IPS DF 6.9 (cell line): ENCODE measurements around the gene KCNMB2.

Source experiments
- DNase-seq: peaks from one replicate; pipeline ENCODE4 v3.0.0-alpha.2; 2013; ENCODE audit warnings: low read depth, low spot score
- H3K27ac ChIP-seq: one replicate; pipeline ENCODE4 v1.5.1; 2013; ENCODE audit warnings: low read length, control low read depth
- H3K27me3 ChIP-seq: 2 replicates; pipeline ENCODE4 v1.6.1; 2013; ENCODE audit warnings: mild to moderate bottlenecking, low read length; ENCODE audit not compliant: control insufficient read depth, insufficient read depth
- H3K36me3 ChIP-seq: 2 replicates; pipeline ENCODE4 v1.6.1; 2013; ENCODE audit warnings: low read length; ENCODE audit not compliant: control insufficient read depth, insufficient read depth
- H3K4me1 ChIP-seq: 2 replicates; pipeline ENCODE4 v1.6.1; 2013; ENCODE audit warnings: low read length; ENCODE audit not compliant: control insufficient read depth, insufficient read depth
- H3K4me3 ChIP-seq: 2 replicates; pipeline ENCODE4 v1.5.1; 2013; ENCODE audit warnings: mild to moderate bottlenecking, low read length
- H3K9me3 ChIP-seq: 2 replicates; pipeline ENCODE4 v1.6.1; 2013; ENCODE audit warnings: low read length, inconsistent platforms; ENCODE audit not compliant: control insufficient read depth, insufficient read depth
- WGBS: extraction: QIAGEN DNeasy Blood & Tissue Kit; methylation state at CpG from one replicate; pipeline ENCODE4 v1.1.7; 2013; ENCODE audit warnings: mixed read lengths, missing lambda C conversion rate; ENCODE audit not compliant: insufficient read length, insufficient coverage; 5-methylcytosine and 5-hydroxymethylcytosine counted together

Gene KCNMB2

DNA sequence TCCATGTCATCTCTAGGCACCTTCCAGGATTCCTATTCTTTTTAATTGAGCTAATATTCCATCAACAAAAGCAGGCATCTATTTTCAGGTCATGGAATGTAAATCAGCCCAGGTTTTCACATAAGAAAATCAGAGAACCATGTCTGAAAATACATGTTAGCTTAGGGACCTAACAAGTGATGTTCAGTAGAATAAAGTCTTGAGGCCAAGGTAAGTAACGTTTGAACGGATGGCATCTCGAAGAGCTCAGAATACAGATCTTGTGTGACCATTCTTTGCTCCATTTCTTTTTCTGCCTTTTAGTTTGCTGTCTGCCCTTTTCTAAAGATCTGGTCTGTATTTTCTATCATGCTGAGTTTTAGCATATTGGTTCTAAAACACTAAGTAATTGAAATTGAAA is 16.5 kb upstream of the KCNMB2 start:
- Histone ChIP-seq H3K27me3 (no peaks in the 10 kb centered on the region), H3K4me3 (no peak overlapping the region), H3K27ac (no peak overlapping the region), H3K36me3 (no peaks in the 10 kb centered on the region), H3K9me3 (no peaks in the 10 kb centered on the region), H3K4me1 (no peaks in the 10 kb centered on the region)
- no peak for DNase-seq
- no CpG with 5 or more reads among the region's 3 CpGs for WGBS

DNA sequence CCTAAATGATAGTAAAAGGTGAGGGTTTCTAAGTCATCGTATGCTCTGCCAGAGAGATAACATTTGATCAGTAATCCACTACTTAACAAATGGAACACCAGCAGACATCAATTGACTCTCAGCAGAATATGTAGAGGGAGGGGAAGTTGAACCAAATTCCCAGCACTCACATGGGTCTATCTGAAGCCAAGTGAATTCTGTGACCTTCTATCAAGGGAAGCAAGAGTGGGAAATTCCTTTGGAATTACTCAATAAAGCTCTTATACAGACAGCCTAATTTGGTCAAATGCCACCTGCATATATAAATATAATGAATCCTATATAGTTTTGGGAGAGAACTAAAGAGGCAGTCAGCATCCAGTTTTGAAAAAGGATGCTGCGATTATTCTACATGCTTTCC is 15.8 kb upstream of the KCNMB2 start:
- H3K36me3 ChIP-seq, result no peaks in the 10 kb centered on the region
- no peaks in the 10 kb centered on the region for H3K9me3 ChIP-seq
- H3K27me3 ChIP-seq, result no peaks in the 10 kb centered on the region
- H3K27ac ChIP-seq, result no peak overlapping the region
- no peaks in the 10 kb centered on the region for H3K4me1 ChIP-seq
- DNase-seq, result no peak
- H3K4me3 ChIP-seq, result no peak overlapping the region
- WGBS, result no CpG with 5 or more reads among the region's 2 CpGs

DNA sequence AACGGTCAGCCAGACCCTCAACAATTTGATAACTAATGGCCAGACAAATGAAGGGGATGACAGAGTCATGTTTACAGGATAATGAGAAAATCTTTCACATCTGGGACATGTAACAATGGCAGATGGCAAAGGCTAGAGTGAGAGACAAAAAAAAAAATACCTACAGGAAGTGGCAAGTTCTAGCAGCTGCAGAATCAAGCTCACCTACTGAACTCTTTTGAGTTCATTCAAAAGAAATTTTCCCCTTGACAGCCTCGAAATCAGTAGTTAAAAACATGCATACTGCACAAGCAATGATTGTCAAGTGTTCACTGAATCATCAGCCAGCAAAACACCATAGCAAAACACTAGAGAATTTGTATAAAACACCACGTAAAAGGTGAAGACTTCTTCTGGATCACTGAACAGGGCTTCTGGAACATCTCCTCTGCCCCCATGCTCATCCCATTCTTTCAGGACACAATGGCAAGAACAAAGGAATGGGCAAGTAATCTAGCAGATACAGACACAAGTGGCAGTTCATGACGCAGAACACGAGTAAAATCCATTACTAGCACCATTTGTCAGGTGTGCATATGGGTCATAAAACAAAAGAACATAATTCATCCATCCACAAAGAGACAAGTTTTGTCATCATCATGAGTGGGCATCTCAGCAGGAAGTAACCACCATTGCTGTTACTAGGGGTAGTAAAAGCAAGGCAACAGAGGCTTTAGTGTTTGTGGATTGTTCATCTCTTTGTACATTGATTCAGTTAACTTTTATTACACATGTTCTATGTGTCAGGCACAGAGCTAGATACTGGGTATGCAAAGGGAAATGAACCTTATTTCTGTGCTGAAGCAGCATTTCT is 13.8 kb upstream of the KCNMB2 start:
- DNase-seq, result no peak
- no peaks in the 10 kb centered on the region for H3K4me1 ChIP-seq
- no peaks in the 10 kb centered on the region for H3K27me3 ChIP-seq
- no peaks in the 10 kb centered on the region for H3K36me3 ChIP-seq
- no peaks in the 10 kb centered on the region for H3K9me3 ChIP-seq
- no peak overlapping the region for H3K27ac ChIP-seq
- WGBS, result no CpG with 5 or more reads among the region's 5 CpGs
- no peak overlapping the region for H3K4me3 ChIP-seq

DNA sequence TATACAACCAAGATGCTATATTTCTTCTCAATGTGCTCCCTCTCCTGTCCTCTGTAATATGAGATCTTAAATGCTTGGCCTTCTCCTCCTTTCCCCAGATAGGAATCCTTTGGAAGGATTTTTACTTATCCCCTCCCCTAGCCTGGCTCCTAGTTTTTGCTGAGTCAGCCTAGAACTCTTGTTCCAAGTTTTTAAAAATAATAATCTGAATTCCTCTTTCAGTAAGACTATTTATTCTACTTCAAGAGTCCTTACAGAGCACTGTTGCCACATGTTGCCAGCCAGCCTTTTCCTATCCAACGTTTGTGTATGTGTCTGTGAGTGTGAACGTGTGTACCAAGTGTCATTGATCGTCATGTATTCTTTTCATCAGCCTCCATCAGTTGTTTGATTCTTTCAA is 11.0 kb upstream of the KCNMB2 start:
- no peaks in the 10 kb centered on the region for H3K27me3 ChIP-seq
- H3K9me3 ChIP-seq, result no peaks in the 10 kb centered on the region
- no peaks in the 10 kb centered on the region for H3K36me3 ChIP-seq
- H3K27ac ChIP-seq, result no peak overlapping the region
- WGBS, result no CpG with 5 or more reads among the region's 3 CpGs
- no peak overlapping the region for H3K4me3 ChIP-seq
- DNase-seq, result no peak
- H3K4me1 ChIP-seq, result no peaks in the 10 kb centered on the region

DNA sequence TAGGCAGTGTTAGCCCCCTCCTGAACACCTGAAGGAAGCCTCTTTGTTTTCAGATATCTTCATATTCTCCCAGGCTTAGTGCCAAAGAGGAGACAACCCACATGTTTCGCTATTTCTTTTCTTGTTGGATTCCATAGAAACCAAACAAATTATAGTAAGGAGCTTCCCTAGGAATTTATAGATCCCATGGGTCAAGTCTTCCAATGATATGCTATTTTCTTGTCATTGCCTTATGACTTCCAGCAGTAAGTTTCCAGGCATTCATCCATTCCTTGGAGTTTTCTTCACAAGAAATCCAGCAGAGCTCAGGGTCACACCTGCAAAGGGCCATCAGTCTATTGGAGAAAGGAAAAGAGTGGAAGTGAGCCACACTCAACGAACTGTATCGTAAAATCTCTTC is 9.9 kb upstream of the KCNMB2 start:
- Histone ChIP-seq H3K36me3 (no peaks in the 10 kb centered on the region), H3K4me1 (no peaks in the 10 kb centered on the region), H3K27me3 (no peaks in the 10 kb centered on the region), H3K4me3 (no peak overlapping the region), H3K27ac (no peak overlapping the region), H3K9me3 (no peaks in the 10 kb centered on the region)
- no peak for DNase-seq
- no CpG with 5 or more reads among the region's 3 CpGs for WGBS

DNA sequence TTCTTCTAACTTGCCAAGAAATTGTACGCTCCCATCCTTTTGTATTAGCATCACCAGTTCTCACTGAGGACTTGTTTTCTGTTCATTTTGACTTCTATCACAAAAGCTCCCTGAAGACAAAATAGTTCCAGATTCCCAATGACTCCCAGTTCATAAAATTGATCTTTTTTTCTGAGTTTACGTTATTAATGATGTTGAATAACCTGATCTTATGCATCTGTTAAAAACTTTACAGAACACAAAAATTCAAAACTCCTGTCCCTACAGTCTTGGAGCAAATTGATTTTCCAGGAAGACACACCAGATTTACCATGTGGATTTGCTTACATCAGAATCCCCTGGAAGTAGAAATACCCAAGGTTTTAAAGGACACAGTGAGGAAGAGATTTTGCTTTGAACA is 8.3 kb upstream of the KCNMB2 start:
- no CpG with 5 or more reads among the region's 2 CpGs for WGBS
- Histone ChIP-seq H3K36me3 (no peaks in the 10 kb centered on the region), H3K27ac (no peak overlapping the region), H3K9me3 (no peaks in the 10 kb centered on the region), H3K27me3 (no peaks in the 10 kb centered on the region), H3K4me3 (no peak overlapping the region), H3K4me1 (no peaks in the 10 kb centered on the region)
- no peak for DNase-seq

DNA sequence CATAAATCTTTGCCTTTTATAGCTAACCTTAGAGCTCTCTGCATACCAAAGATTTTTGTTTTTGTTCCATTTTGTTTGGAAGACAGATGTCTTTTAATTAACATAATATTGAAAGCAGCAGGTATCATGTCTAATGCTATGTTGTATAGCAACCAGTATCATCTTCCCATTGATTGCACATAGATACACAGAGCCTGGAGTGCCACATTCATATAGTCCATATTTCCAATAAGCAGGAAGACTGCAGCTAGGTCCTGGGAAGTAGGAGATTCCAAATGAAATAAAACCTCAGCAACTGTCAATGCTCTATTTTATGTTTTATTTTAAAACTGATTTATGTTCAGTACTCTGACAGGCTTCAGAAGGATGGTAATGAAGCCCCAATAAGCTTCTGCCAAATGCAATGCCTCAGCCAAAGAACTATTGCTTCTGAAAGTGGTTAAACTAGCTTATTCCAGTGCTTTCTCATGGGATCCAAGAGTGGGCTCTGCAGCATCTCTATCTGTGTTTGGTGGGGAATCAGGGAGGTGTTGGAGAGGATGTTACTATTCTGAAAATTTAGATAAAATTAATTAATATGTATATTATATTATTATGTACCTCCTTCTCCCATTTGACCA is 6.5 kb upstream of the KCNMB2 start:
- H3K36me3 ChIP-seq, result no peaks in the 10 kb centered on the region

DNA sequence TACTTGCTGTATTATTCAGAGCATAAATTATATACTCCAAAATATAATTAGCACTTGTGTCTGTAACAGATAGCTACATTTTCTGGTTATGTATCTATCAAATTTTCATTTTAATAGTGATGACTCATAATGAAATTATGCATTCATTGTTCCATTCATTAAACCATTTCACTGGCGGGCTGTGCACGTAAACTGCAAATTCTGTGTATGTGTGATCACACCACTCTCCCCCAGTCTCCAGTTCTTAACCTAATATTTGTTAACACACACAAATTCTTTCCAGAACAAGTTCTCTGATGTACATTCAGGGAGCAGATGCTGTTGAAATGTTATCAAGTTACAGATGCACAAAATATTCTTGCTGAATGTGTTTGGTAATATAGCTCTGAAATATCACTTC is 3.8 kb upstream of the KCNMB2 start:
- no peak overlapping the region for H3K4me3 ChIP-seq
- no peaks in the 10 kb centered on the region for H3K9me3 ChIP-seq
- no peaks in the 10 kb centered on the region for H3K27me3 ChIP-seq
- DNase-seq, result no peak
- WGBS, result no CpG with 5 or more reads among the region's 2 CpGs
- H3K27ac ChIP-seq, result no peak overlapping the region
- no peaks in the 10 kb centered on the region for H3K36me3 ChIP-seq
- H3K4me1 ChIP-seq, result no peaks in the 10 kb centered on the region; the same call in 1 of the 2 replicates

More for the DNA sequence above, 6.5 kb upstream of the KCNMB2 start:
- Histone ChIP-seq H3K27ac (no peak overlapping the region), H3K9me3 (no peaks in the 10 kb centered on the region), H3K27me3 (no peaks in the 10 kb centered on the region), H3K4me1 (no peaks in the 10 kb centered on the region), H3K4me3 (no peak overlapping the region)
- DNase-seq, result no peak

DNA sequence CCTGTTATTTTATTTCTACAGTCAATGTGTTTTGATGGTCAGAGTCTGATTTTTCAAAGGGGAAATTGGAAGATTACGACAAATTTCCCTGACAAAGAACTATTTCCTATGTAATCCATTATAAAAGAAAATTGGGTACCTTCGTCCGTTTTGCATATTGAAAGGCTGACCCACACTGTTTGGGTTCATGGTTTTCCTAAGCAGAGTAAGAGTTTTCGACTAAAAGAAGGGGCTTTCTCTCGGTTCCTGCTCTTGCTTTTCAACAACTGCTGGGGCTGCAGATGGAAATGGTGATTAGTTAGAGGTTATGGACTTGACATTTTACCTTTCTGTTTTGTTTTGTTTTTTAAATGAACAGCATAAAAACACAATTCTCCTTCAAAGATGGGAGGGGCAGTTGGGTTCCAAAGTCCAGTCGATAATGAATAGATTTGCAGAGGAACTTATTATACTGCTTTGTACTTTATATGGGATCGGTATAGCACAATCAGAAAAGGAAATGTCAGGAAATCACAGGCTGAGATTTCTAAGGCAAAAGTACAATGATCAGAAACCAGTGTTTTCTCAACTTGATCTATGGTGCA is 978 bp downstream of the KCNMB2 start:
- no CpG with 5 or more reads among the region's 7 CpGs for WGBS
- H3K9me3 ChIP-seq, result no peaks in the 10 kb centered on the region
- H3K4me1 ChIP-seq, result no peaks in the 10 kb centered on the region; the same call in 1 of the 2 replicates
- H3K27ac ChIP-seq, result no peak overlapping the region
- no peak for DNase-seq
- no peak overlapping the region for H3K4me3 ChIP-seq
- no peaks in the 10 kb centered on the region for H3K36me3 ChIP-seq
- H3K27me3 ChIP-seq, result no peaks in the 10 kb centered on the region

DNA sequence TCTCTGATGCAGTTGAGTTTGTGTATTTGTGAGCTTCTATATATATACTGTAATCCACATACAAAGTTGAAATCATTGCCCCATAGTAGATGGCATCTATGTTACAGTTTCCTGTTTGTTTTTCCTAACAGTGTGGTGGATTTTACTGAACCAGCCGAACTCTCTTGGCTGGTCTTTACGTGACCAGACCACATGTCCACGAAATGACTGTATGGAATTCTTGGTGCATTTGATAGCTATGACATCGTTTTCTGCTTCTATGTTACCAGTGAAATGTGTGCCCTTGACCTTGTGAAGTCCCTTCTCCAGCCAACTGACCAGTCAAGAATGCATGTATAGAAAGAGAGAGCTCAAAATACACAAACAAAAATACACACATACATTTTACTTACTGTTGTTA is 1.8 kb downstream of the KCNMB2 start:
- H3K4me3 ChIP-seq, result no peak overlapping the region
- DNase-seq, result no peak
- H3K4me1 ChIP-seq, result no peaks in the 10 kb centered on the region; the same call in 1 of the 2 replicates
- no peaks in the 10 kb centered on the region for H3K36me3 ChIP-seq
- H3K9me3 ChIP-seq, result no peaks in the 10 kb centered on the region
- H3K27ac ChIP-seq, result no peak overlapping the region
- H3K27me3 ChIP-seq, result no peaks in the 10 kb centered on the region
- WGBS, result no CpG with 5 or more reads among the region's 4 CpGs
